ENCODE data around the gene ADCY7. TPM values are rescaled to one million over a fixed set of nuclear protein-coding genes. Genes with fewer than 3 reads are reported as not detected.

The ADCY7 gene
- total RNA-seq, 1 experiment from 2014 or later = 39.3 TPM

DNA sequence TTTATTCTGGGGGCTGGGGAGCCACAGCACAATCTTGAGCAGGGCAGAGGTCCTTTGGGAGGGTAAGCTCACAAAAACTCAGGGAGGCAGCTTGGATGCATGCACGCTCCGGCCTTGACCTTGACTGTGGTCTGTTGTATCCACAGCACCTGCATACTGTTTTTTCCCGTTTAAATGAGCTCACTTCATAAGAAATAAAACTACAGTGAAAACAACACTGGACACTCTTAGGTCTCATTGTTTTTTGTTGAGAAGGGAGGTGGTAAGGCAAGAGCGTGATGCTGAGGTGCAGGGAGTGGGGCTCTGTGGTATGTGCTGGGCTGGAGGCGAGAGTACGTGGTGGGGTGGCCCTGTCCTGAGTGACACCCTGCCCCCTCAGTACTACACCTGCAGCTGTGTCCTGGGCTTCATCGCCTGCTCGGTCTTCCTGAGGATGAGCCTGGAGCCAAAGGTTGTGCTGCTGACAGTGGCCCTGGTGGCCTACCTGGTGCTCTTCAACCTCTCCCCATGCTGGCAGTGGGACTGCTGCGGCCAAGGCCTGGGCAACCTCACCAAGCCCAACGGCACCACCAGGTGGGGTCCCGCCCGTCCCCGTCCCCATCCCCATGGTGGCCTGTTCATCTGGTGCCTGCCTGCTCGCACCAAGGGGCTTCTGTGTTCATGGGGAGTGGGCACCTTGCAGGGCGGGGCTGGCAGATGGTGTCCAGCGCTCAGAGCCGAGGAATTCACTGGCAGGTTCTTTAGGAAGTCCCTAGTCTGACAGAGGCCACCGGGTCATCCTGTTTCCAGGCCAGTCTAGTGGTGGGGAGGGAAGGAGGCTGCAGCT, 44.2 kb downstream of the ADCY7 start:
- CTCF ChIA-PET = no interaction called here
- POLR2A ChIA-PET (ENCODE audit: unreplicated experiment) = no interaction called here
- H3K27me3 ChIP-seq (ENCODE audit: insufficient read depth, low read depth) = no peaks in the 10 kb centered on the region

DNA sequence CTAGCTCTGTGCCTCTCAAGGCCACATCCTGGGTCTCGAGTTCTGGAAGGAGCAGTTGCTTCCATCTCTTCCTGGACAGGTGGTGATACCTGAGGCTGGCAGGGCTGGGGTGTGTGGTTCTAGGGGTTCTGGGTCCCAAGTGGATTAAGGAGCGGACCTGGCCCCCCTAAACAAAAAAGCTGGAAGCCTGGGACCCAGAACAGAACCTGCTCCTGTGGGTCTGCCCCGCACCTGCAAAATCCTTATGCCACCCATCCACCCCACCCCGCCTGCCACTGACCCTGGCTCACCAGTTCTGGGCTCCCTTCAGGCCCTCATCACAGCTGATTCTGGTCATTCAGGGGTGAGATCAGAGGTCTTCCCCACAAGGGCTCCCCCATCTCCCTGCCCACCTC, 44.8 kb downstream of the ADCY7 start:
- Histone ChIP-seq H3K4me3 (no peak overlapping the region), H3K4me1 (replicated peaks; ENCODE audit: insufficient read depth) (no peaks in the 10 kb centered on the region), H4K20me1 (ENCODE audit: insufficient read depth) (no peaks in the 10 kb centered on the region), H3F3A (ENCODE audit: insufficient read depth, low read depth) (peaks cover 4% of the 10 kb centered on the region; the same call in 1 of the 2 replicates), H3K27ac (no peak overlapping the region), H3K79me2 (ENCODE audit: low read depth) (no peaks in the 10 kb centered on the region), H3K4me2 (no peak overlapping the region), H3K36me3 (ENCODE audit: low read depth) (peaks cover 5% of the 10 kb centered on the region; the same call in 1 of the 2 replicates), H3K27me3 (ENCODE audit: insufficient read depth, low read depth) (no peaks in the 10 kb centered on the region), H3K9me2 (ENCODE audit: insufficient read depth) (no peaks in the 10 kb centered on the region), H2AFZ (no peak overlapping the region), H3K9me3 (ENCODE audit: insufficient read depth, low read depth) (no peaks in the 10 kb centered on the region)
- ChIA-PET POLR2A (ENCODE audit: unreplicated experiment) (no interaction called here), CTCF (no interaction called here)
- TF ChIP-seq, protein P1, sequence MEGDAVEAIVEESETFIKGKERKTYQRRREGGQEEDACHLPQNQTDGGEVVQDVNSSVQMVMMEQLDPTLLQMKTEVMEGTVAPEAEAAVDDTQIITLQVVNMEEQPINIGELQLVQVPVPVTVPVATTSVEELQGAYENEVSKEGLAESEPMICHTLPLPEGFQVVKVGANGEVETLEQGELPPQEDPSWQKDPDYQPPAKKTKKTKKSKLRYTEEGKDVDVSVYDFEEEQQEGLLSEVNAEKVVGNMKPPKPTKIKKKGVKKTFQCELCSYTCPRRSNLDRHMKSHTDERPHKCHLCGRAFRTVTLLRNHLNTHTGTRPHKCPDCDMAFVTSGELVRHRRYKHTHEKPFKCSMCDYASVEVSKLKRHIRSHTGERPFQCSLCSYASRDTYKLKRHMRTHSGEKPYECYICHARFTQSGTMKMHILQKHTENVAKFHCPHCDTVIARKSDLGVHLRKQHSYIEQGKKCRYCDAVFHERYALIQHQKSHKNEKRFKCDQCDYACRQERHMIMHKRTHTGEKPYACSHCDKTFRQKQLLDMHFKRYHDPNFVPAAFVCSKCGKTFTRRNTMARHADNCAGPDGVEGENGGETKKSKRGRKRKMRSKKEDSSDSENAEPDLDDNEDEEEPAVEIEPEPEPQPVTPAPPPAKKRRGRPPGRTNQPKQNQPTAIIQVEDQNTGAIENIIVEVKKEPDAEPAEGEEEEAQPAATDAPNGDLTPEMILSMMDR (conservative IDR thresholded peaks at IDR 0.05) = no peak
- TF ChIP-seq EZH2 (IDR thresholded peaks at IDR 0.05; ENCODE audit: low read depth) = no peak
- DNase-seq = no peak
- intact Hi-C loops (cut with micrococcal nuclease; ENCODE audit: unreplicated experiment) = loop anchor here (5.0 kb wide), 2 partner anchors 64 to 284 kb away; partner anchors contain the start of gene CNEP1R1
- BruUV-seq (replicated peaks) = no TSS peak

More for the DNA sequence above, 44.2 kb downstream of the ADCY7 start:
- no peaks in the 10 kb centered on the region for H3F3A ChIP-seq (ENCODE audit: insufficient read depth, low read depth)
- H2AFZ ChIP-seq = no peak overlapping the region
- no peaks in the 10 kb centered on the region for H3K9me2 ChIP-seq (ENCODE audit: insufficient read depth)
- no peaks in the 10 kb centered on the region for H3K4me1 ChIP-seq (replicated peaks; ENCODE audit: insufficient read depth)
- intact Hi-C loops (cut with micrococcal nuclease; ENCODE audit: unreplicated experiment) = loop anchor here (5.0 kb wide), 2 partner anchors 63 to 283 kb away; partner anchors contain the start of gene CNEP1R1
- no peaks in the 10 kb centered on the region for H4K20me1 ChIP-seq (ENCODE audit: insufficient read depth)
- peaks cover 5% of the 10 kb centered on the region; the same call in 1 of the 2 replicates for H3K36me3 ChIP-seq (ENCODE audit: low read depth)
- H3K27ac ChIP-seq = no peak overlapping the region
- DNase-seq = no peak
- no peak overlapping the region for H3K4me2 ChIP-seq
- H3K9me3 ChIP-seq (ENCODE audit: insufficient read depth, low read depth) = no peaks in the 10 kb centered on the region
- no peak overlapping the region for H3K4me3 ChIP-seq
- BruUV-seq (replicated peaks) = no TSS peak
- TF ChIP-seq, protein P1 (conservative IDR thresholded peaks at IDR 0.05) = no peak
- TF ChIP-seq EZH2 (IDR thresholded peaks at IDR 0.05; ENCODE audit: low read depth) = no peak
- no peaks in the 10 kb centered on the region for H3K79me2 ChIP-seq (ENCODE audit: low read depth)

DNA sequence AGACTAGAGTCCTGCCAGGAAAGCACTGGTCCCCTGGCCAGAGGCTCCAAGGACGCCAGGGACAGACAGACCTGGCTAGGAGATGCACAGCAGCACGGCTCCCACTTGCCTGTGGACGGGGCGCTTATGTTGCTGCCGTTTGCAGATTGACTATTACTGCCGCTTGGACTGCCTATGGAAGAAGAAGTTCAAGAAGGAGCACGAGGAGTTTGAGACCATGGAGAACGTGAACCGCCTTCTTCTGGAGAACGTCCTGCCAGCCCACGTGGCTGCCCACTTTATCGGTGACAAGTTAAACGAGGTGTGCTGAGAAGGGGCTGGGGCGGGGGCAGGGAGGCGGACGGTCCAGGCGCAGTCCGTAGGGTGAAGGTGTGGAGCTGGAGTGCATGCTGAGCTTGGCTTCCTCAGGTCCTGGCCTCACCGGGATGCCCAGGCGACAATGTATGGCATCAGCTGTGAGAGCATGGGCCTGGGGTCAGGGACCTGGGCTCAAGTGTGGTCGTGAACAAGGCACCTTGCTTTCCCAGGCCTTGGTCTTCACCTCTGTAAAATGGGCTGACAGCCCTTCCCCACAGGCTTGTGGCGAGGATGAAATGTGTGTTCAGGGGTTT, 45.6 kb downstream of the ADCY7 start:
- intact Hi-C loops (cut with micrococcal nuclease; ENCODE audit: unreplicated experiment) = loop anchor here (5.0 kb wide), 2 partner anchors 65 to 285 kb away; partner anchors contain the start of gene CNEP1R1
- Histone ChIP-seq H3K27ac (no peak overlapping the region), H3K27me3 (ENCODE audit: insufficient read depth, low read depth) (no peaks in the 10 kb centered on the region), H3K36me3 (ENCODE audit: low read depth) (peaks cover 5% of the 10 kb centered on the region; the same call in 1 of the 2 replicates), H3F3A (ENCODE audit: insufficient read depth, low read depth) (peaks cover 13% of the 10 kb centered on the region; the same call in 1 of the 2 replicates), H2AFZ (no peak overlapping the region), H4K20me1 (ENCODE audit: insufficient read depth) (peaks cover 7% of the 10 kb centered on the region; the same call in 1 of the 2 replicates), H3K4me2 (no peak overlapping the region), H3K4me1 (replicated peaks; ENCODE audit: insufficient read depth) (no peaks in the 10 kb centered on the region), H3K9me2 (ENCODE audit: insufficient read depth) (no peaks in the 10 kb centered on the region), H3K79me2 (ENCODE audit: low read depth) (no peaks in the 10 kb centered on the region), H3K4me3 (no peak overlapping the region), H3K9me3 (ENCODE audit: insufficient read depth, low read depth) (no peaks in the 10 kb centered on the region)
- TF ChIP-seq, protein P1 (conservative IDR thresholded peaks at IDR 0.05) = no peak
- TF ChIP-seq EZH2 (IDR thresholded peaks at IDR 0.05; ENCODE audit: low read depth) = no peak
- CTCF ChIA-PET = no interaction called here
- no TSS peak for BruUV-seq (replicated peaks)
- no peak for DNase-seq
- POLR2A ChIA-PET (ENCODE audit: unreplicated experiment) = interaction anchor here (0.5 kb wide), 1 partner anchor 57 kb away, joined by 3 read pairs; no protein-coding TSS in a partner anchor
